SK-N-SH (cell line): ENCODE measurements around the gene PROM1. TPM values are rescaled to one million over a fixed set of nuclear protein-coding genes. Genes with fewer than 3 reads are reported as not detected.

ENCODE experiments used
- CTCF ChIA-PET: fragments of 300-600, 350-600 bp; formaldehyde crosslinking; extraction: SDS; loops from one replicate; lab custom pipeline; 2021; lab: Yijun Ruan, JAX
- POLR2A ChIA-PET: fragments of 350-600 bp; sonication (Branson Sonifier 250); formaldehyde crosslinking; extraction: SDS; loops from one replicate; lab custom pipeline; 2020; ENCODE audit warnings: antibody characterized with exemption, inconsistent platforms; lab: Yijun Ruan, JAX
- DNase-seq: peaks from one replicate; pipeline ENCODE4 v3.0.0; 2012
- H2AFZ ChIP-seq: fragments of 200-600 bp; sonication (generic); 2 replicates; pipeline ENCODE4 v1.8.1; 2016; ENCODE audit warnings: antibody characterized with exemption, mild to moderate bottlenecking, low read depth
- H3F3A ChIP-seq: fragments of 200-600 bp; sonication (generic); replicated peaks from 2 replicates; pipeline ENCODE3; 2016; ENCODE audit warnings: antibody characterized with exemption, mild to moderate bottlenecking; ENCODE audit not compliant: insufficient read depth
- H3K27ac ChIP-seq, 2 experiments: fragments of 200-500 bp in 1 of 2; fragments of 200-600 bp in 1 of 2; sonication (Bioruptor generic) in 1 of 2; sonication (generic), shearing (Covaris generic) in 1 of 2; 2 replicates each; pipeline versions ENCODE4 v1.5.1 to v1.6.1; 2014 to 2016; ENCODE audit warnings: low read depth in 2 of 2, inconsistent platforms in 1 of 2, low read length in 1 of 2, mild to moderate bottlenecking in 1 of 2, mixed read lengths in 1 of 2
- H3K27me3 ChIP-seq: fragments of 200-600 bp; sonication (generic), shearing (Covaris generic); 2 replicates; pipeline ENCODE4 v1.6.1; 2016; ENCODE audit warnings: mixed run types; ENCODE audit not compliant: insufficient read depth
- H3K36me3 ChIP-seq, 2 experiments: fragments of 200-500 bp in 1 of 2; fragments of 200-600 bp in 1 of 2; sonication (Bioruptor generic) in 1 of 2; sonication (generic) in 1 of 2; replicated peaks in 1 of 2; 2 replicates each; pipeline versions ENCODE3 to v1.5.1; 2014 to 2016; ENCODE audit warnings: low read length in 1 of 2, mild to moderate bottlenecking in 1 of 2; ENCODE audit not compliant: insufficient read depth in 2 of 2, control insufficient read depth in 1 of 2
- H3K4me1 ChIP-seq, 2 experiments: fragments of 200-500 bp in 1 of 2; fragments of 200-600 bp in 1 of 2; sonication (Bioruptor generic) in 1 of 2; sonication (generic), shearing (Covaris generic) in 1 of 2; 2 replicates each; pipeline versions ENCODE4 v1.5.1 to v1.6.1; 2014 to 2016; ENCODE audit warnings: low read depth in 1 of 2, low read length in 1 of 2, mixed run types in 1 of 2; ENCODE audit not compliant: insufficient read depth in 2 of 2, control insufficient read depth in 1 of 2
- H3K4me2 ChIP-seq: fragments of 200-600 bp; sonication (generic), shearing (Covaris generic); 2 replicates; pipeline ENCODE4 v1.6.1; 2017; ENCODE audit warnings: mixed run types
- H3K4me3 ChIP-seq, 2 experiments: fragments of 200-500 bp in 1 of 2; fragments of 200-600 bp in 1 of 2; sonication (Bioruptor generic) in 1 of 2; sonication (generic), shearing (Covaris generic) in 1 of 2; 2 replicates each; pipeline versions ENCODE4 v1.5.1 to v1.8.1; 2014 to 2016; ENCODE audit warnings: low read depth in 2 of 2, inconsistent platforms in 1 of 2, low read length in 1 of 2, mild to moderate bottlenecking in 1 of 2, mixed read lengths in 1 of 2, moderate library complexity in 1 of 2
- H3K79me2 ChIP-seq: fragments of 200-600 bp; sonication (generic); 2 replicates; pipeline ENCODE4 v1.8.1; 2017; ENCODE audit warnings: mild to moderate bottlenecking; ENCODE audit not compliant: insufficient read depth
- H3K9ac ChIP-seq: fragments of 200-600 bp; sonication (generic); 2 replicates; pipeline ENCODE4 v1.6.1; 2017; ENCODE audit warnings: mixed run types
- H3K9me2 ChIP-seq: fragments of 200-600 bp; sonication (generic); 2 replicates; pipeline ENCODE4 v1.6.1; 2017; ENCODE audit warnings: mixed run types
- H3K9me3 ChIP-seq: fragments of 200-600 bp; sonication (generic); 2 replicates; pipeline ENCODE4 v1.6.1; 2017; ENCODE audit warnings: mixed run types, mild to moderate bottlenecking, moderate library complexity
- H4K20me1 ChIP-seq: fragments of 200-600 bp; sonication (generic); 2 replicates; pipeline ENCODE4 v1.6.1; 2017; ENCODE audit warnings: mild to moderate bottlenecking, mixed run types; ENCODE audit not compliant: insufficient read depth
- EP300 ChIP-seq, 2 experiments: IDR thresholded peaks; 2 replicates each; pipeline versions ENCODE4 v1.4.0 to v1.6.1; 2012; ENCODE audit warnings: borderline replicate concordance in 1 of 2, low read depth in 1 of 2, low read length in 1 of 2
- FOSL2 ChIP-seq: IDR thresholded peaks from 2 replicates; pipeline ENCODE4 v1.4.0; 2012; ENCODE audit warnings: low read depth, mild to moderate bottlenecking, moderate library complexity, borderline replicate concordance
- MEF2A ChIP-seq: IDR thresholded peaks from 2 replicates; pipeline ENCODE4 v1.4.0; 2012; ENCODE audit warnings: low read depth, borderline replicate concordance
- MXI1 ChIP-seq: IDR thresholded peaks from 2 replicates; pipeline ENCODE4 v1.6.1; 2012; ENCODE audit warnings: mild to moderate bottlenecking, low read depth, low read length, improper control_type of control experiment
- POLR2AphosphoS5 ChIP-seq: IDR thresholded peaks from 2 replicates; pipeline ENCODE4 v1.6.1; 2012; ENCODE audit warnings: low read depth, low read length
- RFX5 ChIP-seq: IDR thresholded peaks from 2 replicates; pipeline ENCODE4 v1.6.1; 2012; ENCODE audit warnings: mild to moderate bottlenecking, improper control_type of control experiment, low read length
- SIN3A ChIP-seq: IDR thresholded peaks from 2 replicates; pipeline ENCODE4 v1.6.1; 2012; ENCODE audit warnings: low read depth, mild to moderate bottlenecking, low read length, moderate library complexity, borderline replicate concordance
- SMC3 ChIP-seq: IDR thresholded peaks from 2 replicates; pipeline ENCODE4 v1.6.1; 2012; ENCODE audit warnings: low read depth, low read length, improper control_type of control experiment
- TEAD4 ChIP-seq: IDR thresholded peaks from 2 replicates; pipeline ENCODE4 v1.4.0; 2012; ENCODE audit warnings: mild to moderate bottlenecking, borderline replicate concordance; ENCODE audit not compliant: insufficient read depth
- WGBS: methylation state at CpG from one replicate; pipeline ENCODE4 v1.1.6; 2017; ENCODE audit warnings: low lambda C conversion rate; 5-methylcytosine and 5-hydroxymethylcytosine counted together
- polyA plus RNA-seq, 3 experiments: library from polyadenylated mRNA; depleted of rRNA; stranded (reverse); fragments of >200 nt; gene quantifications; 2 replicates each; pipeline ENCODE4 v1.2.3, GENCODE V29; 2012
- TF ChIP-seq, protein P1 (sequence below): fragments of 150-350 bp; IDR thresholded peaks from 2 replicates; pipeline ENCODE4 v1.6.1; 2016; ENCODE audit warnings: mild to moderate bottlenecking, low read depth, low read length
- TF ChIP-seq, protein P2 (sequence below): IDR thresholded peaks from 2 replicates; pipeline ENCODE4 v1.6.1; 2012; ENCODE audit warnings: mild to moderate bottlenecking, low read depth, low read length, moderate library complexity
- TF ChIP-seq, protein P3 (sequence below): IDR thresholded peaks from 2 replicates; pipeline ENCODE4 v1.4.0; 2012; ENCODE audit warnings: low read depth, borderline replicate concordance

Gene PROM1
- polyA plus RNA-seq, 1 of the 3 experiments (the other 2 are of a cell fraction), result not detected

DNA sequence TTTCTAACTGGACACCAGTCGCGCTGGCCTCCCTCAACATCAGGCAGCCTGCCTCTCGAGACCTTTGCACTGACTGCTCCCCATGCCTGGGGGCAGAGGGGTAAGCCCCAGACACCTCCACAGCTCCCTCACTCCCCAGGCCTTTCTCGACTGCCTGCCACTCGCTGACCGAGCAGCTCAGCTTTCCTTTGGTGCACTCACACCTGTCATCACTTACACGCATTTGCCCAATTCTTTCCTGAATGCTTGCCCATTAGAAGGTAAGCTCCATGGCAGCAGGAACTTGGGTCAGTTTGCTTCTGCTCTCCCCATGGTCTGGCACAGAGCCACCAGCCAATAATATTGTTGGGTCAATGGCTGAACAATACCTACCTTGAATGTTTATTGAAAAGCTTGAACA is 32.2 kb upstream of the PROM1 start:
- H3K9me3 ChIP-seq, result no peaks in the 10 kb centered on the region
- no peak for TF ChIP-seq SMC3
- TF ChIP-seq, protein P1, sequence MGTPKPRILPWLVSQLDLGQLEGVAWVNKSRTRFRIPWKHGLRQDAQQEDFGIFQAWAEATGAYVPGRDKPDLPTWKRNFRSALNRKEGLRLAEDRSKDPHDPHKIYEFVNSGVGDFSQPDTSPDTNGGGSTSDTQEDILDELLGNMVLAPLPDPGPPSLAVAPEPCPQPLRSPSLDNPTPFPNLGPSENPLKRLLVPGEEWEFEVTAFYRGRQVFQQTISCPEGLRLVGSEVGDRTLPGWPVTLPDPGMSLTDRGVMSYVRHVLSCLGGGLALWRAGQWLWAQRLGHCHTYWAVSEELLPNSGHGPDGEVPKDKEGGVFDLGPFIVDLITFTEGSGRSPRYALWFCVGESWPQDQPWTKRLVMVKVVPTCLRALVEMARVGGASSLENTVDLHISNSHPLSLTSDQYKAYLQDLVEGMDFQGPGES, result no peak
- TF ChIP-seq SIN3A, result no peak
- TF ChIP-seq, protein P2, sequence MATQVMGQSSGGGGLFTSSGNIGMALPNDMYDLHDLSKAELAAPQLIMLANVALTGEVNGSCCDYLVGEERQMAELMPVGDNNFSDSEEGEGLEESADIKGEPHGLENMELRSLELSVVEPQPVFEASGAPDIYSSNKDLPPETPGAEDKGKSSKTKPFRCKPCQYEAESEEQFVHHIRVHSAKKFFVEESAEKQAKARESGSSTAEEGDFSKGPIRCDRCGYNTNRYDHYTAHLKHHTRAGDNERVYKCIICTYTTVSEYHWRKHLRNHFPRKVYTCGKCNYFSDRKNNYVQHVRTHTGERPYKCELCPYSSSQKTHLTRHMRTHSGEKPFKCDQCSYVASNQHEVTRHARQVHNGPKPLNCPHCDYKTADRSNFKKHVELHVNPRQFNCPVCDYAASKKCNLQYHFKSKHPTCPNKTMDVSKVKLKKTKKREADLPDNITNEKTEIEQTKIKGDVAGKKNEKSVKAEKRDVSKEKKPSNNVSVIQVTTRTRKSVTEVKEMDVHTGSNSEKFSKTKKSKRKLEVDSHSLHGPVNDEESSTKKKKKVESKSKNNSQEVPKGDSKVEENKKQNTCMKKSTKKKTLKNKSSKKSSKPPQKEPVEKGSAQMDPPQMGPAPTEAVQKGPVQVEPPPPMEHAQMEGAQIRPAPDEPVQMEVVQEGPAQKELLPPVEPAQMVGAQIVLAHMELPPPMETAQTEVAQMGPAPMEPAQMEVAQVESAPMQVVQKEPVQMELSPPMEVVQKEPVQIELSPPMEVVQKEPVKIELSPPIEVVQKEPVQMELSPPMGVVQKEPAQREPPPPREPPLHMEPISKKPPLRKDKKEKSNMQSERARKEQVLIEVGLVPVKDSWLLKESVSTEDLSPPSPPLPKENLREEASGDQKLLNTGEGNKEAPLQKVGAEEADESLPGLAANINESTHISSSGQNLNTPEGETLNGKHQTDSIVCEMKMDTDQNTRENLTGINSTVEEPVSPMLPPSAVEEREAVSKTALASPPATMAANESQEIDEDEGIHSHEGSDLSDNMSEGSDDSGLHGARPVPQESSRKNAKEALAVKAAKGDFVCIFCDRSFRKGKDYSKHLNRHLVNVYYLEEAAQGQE, result no peak
- no peak for TF ChIP-seq RFX5
- no peak for TF ChIP-seq FOSL2
- TF ChIP-seq, protein P3, sequence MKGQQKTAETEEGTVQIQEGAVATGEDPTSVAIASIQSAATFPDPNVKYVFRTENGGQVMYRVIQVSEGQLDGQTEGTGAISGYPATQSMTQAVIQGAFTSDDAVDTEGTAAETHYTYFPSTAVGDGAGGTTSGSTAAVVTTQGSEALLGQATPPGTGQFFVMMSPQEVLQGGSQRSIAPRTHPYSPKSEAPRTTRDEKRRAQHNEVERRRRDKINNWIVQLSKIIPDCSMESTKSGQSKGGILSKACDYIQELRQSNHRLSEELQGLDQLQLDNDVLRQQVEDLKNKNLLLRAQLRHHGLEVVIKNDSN, result no peak
- no peak overlapping the region for H3K27ac ChIP-seq
- no peak overlapping the region for H3K4me2 ChIP-seq
- no peak overlapping the region for H3K4me3 ChIP-seq
- CTCF ChIA-PET, result no interaction called here
- no peaks in the 10 kb centered on the region for H3F3A ChIP-seq
- H3K9me2 ChIP-seq, result no peaks in the 10 kb centered on the region
- H3K36me3 ChIP-seq, result no peaks in the 10 kb centered on the region
- H3K27me3 ChIP-seq, result no peaks in the 10 kb centered on the region
- H2AFZ ChIP-seq, result no peak overlapping the region
- DNase-seq, result no peak
- 69% methylated on average over 7 of the region's 7 CpGs for WGBS
- H3K79me2 ChIP-seq, result no peaks in the 10 kb centered on the region
- POLR2A ChIA-PET, result no interaction called here
- H4K20me1 ChIP-seq, result no peaks in the 10 kb centered on the region
- H3K9ac ChIP-seq, result no peak overlapping the region
- H3K4me1 ChIP-seq, result no peaks in the 10 kb centered on the region

DNA sequence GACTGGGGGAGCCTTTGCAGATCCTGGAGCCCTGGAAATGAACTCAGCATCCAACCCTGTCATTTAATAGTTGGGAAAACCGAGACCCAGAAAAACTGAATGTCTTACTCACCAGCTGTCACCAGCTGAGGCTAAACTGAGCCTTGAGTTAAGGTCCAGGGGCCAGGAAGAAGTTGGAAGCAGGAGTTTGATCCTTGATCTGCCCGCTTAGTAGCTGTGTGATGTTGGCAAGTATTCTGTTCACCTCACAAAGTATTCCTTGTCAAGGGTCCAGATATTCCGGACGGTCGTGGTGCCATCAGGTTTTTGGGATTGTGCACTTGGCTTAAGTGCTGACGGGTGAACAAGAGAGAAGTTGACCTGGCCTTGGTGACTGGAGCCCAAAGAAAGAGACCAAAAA is 30.7 kb upstream of the PROM1 start:
- Histone ChIP-seq H2AFZ (no peak overlapping the region), H3K27me3 (no peaks in the 10 kb centered on the region), H3K9me3 (no peaks in the 10 kb centered on the region), H3K4me3 (no peak overlapping the region), H4K20me1 (no peaks in the 10 kb centered on the region), H3K9me2 (no peaks in the 10 kb centered on the region), H3K79me2 (no peaks in the 10 kb centered on the region)
- no peak for DNase-seq
- CTCF ChIA-PET, result no interaction called here
- TF ChIP-seq MXI1 (no peak), POLR2AphosphoS5 (no peak), TEAD4 (no peak), EP300 (IDR thresholded peaks at IDR 0.05; ENCODE audit: borderline replicate concordance in 1 of 2, low read depth in 1 of 2, low read length in 1 of 2) (no peak), MEF2A (no peak)
- TF ChIP-seq, all 33 proteins: peak for 0
- no peak overlapping the region for H3K27ac ChIP-seq
- no peaks in the 10 kb centered on the region for H3F3A ChIP-seq
- no peak overlapping the region for H3K4me2 ChIP-seq
- H3K36me3 ChIP-seq, result no peaks in the 10 kb centered on the region
- POLR2A ChIA-PET, result no interaction called here
- H3K9ac ChIP-seq, result no peak overlapping the region
- 56% methylated on average over 6 of the region's 6 CpGs for WGBS
- H3K4me1 ChIP-seq, result no peaks in the 10 kb centered on the region
